SK-N-SH (cell line): Measurements from ENCODE around the gene RET. TPM values are rescaled to one million over a fixed set of nuclear protein-coding genes. Genes with fewer than 3 reads are reported as not detected.

Experiments
- CTCF ChIA-PET: fragments of 300-600, 350-600 bp; formaldehyde crosslinking; extraction: SDS; loops from one replicate; lab custom pipeline; 2021; lab: Yijun Ruan, JAX
- POLR2A ChIA-PET: fragments of 350-600 bp; sonication (Branson Sonifier 250); formaldehyde crosslinking; extraction: SDS; loops from one replicate; lab custom pipeline; 2020; ENCODE audit warnings: antibody characterized with exemption, inconsistent platforms; lab: Yijun Ruan, JAX
- DNase-seq: peaks from one replicate; pipeline ENCODE4 v3.0.0; 2012
- H2AFZ ChIP-seq: fragments of 200-600 bp; sonication (generic); 2 replicates; pipeline ENCODE4 v1.8.1; 2016; ENCODE audit warnings: antibody characterized with exemption, mild to moderate bottlenecking, low read depth
- H3F3A ChIP-seq: fragments of 200-600 bp; sonication (generic); replicated peaks from 2 replicates; pipeline ENCODE3; 2016; ENCODE audit warnings: antibody characterized with exemption, mild to moderate bottlenecking; ENCODE audit not compliant: insufficient read depth
- H3K27ac ChIP-seq, 2 experiments: fragments of 200-500 bp in 1 of 2; fragments of 200-600 bp in 1 of 2; sonication (Bioruptor generic) in 1 of 2; sonication (generic), shearing (Covaris generic) in 1 of 2; 2 replicates each; pipeline versions ENCODE4 v1.5.1 to v1.6.1; 2014 to 2016; ENCODE audit warnings: low read depth in 2 of 2, inconsistent platforms in 1 of 2, low read length in 1 of 2, mild to moderate bottlenecking in 1 of 2, mixed read lengths in 1 of 2
- H3K27me3 ChIP-seq: fragments of 200-600 bp; sonication (generic), shearing (Covaris generic); 2 replicates; pipeline ENCODE4 v1.6.1; 2016; ENCODE audit warnings: mixed run types; ENCODE audit not compliant: insufficient read depth
- H3K36me3 ChIP-seq, 2 experiments: fragments of 200-500 bp in 1 of 2; fragments of 200-600 bp in 1 of 2; sonication (Bioruptor generic) in 1 of 2; sonication (generic) in 1 of 2; replicated peaks in 1 of 2; 2 replicates each; pipeline versions ENCODE3 to v1.5.1; 2014 to 2016; ENCODE audit warnings: low read length in 1 of 2, mild to moderate bottlenecking in 1 of 2; ENCODE audit not compliant: insufficient read depth in 2 of 2, control insufficient read depth in 1 of 2
- H3K4me1 ChIP-seq, 2 experiments: fragments of 200-500 bp in 1 of 2; fragments of 200-600 bp in 1 of 2; sonication (Bioruptor generic) in 1 of 2; sonication (generic), shearing (Covaris generic) in 1 of 2; 2 replicates each; pipeline versions ENCODE4 v1.5.1 to v1.6.1; 2014 to 2016; ENCODE audit warnings: low read depth in 1 of 2, low read length in 1 of 2, mixed run types in 1 of 2; ENCODE audit not compliant: insufficient read depth in 2 of 2, control insufficient read depth in 1 of 2
- H3K4me2 ChIP-seq: fragments of 200-600 bp; sonication (generic), shearing (Covaris generic); 2 replicates; pipeline ENCODE4 v1.6.1; 2017; ENCODE audit warnings: mixed run types
- H3K4me3 ChIP-seq, 2 experiments: fragments of 200-500 bp in 1 of 2; fragments of 200-600 bp in 1 of 2; sonication (Bioruptor generic) in 1 of 2; sonication (generic), shearing (Covaris generic) in 1 of 2; 2 replicates each; pipeline versions ENCODE4 v1.5.1 to v1.8.1; 2014 to 2016; ENCODE audit warnings: low read depth in 2 of 2, inconsistent platforms in 1 of 2, low read length in 1 of 2, mild to moderate bottlenecking in 1 of 2, mixed read lengths in 1 of 2, moderate library complexity in 1 of 2
- H3K79me2 ChIP-seq: fragments of 200-600 bp; sonication (generic); 2 replicates; pipeline ENCODE4 v1.8.1; 2017; ENCODE audit warnings: mild to moderate bottlenecking; ENCODE audit not compliant: insufficient read depth
- H3K9ac ChIP-seq: fragments of 200-600 bp; sonication (generic); 2 replicates; pipeline ENCODE4 v1.6.1; 2017; ENCODE audit warnings: mixed run types
- H3K9me2 ChIP-seq: fragments of 200-600 bp; sonication (generic); 2 replicates; pipeline ENCODE4 v1.6.1; 2017; ENCODE audit warnings: mixed run types
- H3K9me3 ChIP-seq: fragments of 200-600 bp; sonication (generic); 2 replicates; pipeline ENCODE4 v1.6.1; 2017; ENCODE audit warnings: mixed run types, mild to moderate bottlenecking, moderate library complexity
- H4K20me1 ChIP-seq: fragments of 200-600 bp; sonication (generic); 2 replicates; pipeline ENCODE4 v1.6.1; 2017; ENCODE audit warnings: mild to moderate bottlenecking, mixed run types; ENCODE audit not compliant: insufficient read depth
- CHD2 ChIP-seq: fragments of 150-350 bp; IDR thresholded peaks from 2 replicates; pipeline ENCODE4 v1.6.1; 2018; ENCODE audit warnings: low read length; ENCODE audit not compliant: partially characterized antibody
- CTCF ChIP-seq: fragments of 200-600 bp; sonication (generic); IDR thresholded peaks from 2 replicates; pipeline ENCODE4 v1.6.1; 2017; ENCODE audit warnings: antibody characterized with exemption, mild to moderate bottlenecking, moderate library complexity
- EZH2phosphoT487 ChIP-seq: fragments of 200-600 bp; sonication (generic); IDR thresholded peaks from 2 replicates; pipeline ENCODE4 v1.6.1; 2017; ENCODE audit warnings: low read depth, mixed run types, mild to moderate bottlenecking, antibody characterized with exemption, moderate library complexity, borderline replicate concordance
- GABPA ChIP-seq: IDR thresholded peaks from 2 replicates; pipeline ENCODE4 v1.4.0; 2012; ENCODE audit warnings: low read depth, mild to moderate bottlenecking
- GATA2 ChIP-seq: sonication (generic); formaldehyde crosslinking; IDR thresholded peaks from 2 replicates; pipeline ENCODE4 v1.5.0; 2020; ENCODE audit warnings: mild to moderate bottlenecking, missing genetic modification reagents
- IRF3 ChIP-seq: fragments of 150-350 bp; IDR thresholded peaks from 2 replicates; pipeline ENCODE4 v1.6.1; 2016; ENCODE audit warnings: mild to moderate bottlenecking, low read depth, low read length
- JUND ChIP-seq: IDR thresholded peaks from 2 replicates; pipeline ENCODE4 v1.4.0; 2012
- MXI1 ChIP-seq: IDR thresholded peaks from 2 replicates; pipeline ENCODE4 v1.6.1; 2012; ENCODE audit warnings: mild to moderate bottlenecking, low read depth, low read length, improper control_type of control experiment
- NFIC ChIP-seq: IDR thresholded peaks from 2 replicates; pipeline ENCODE4 v1.4.0; 2012; ENCODE audit warnings: borderline replicate concordance
- PBX3 ChIP-seq: IDR thresholded peaks from 2 replicates; pipeline ENCODE4; 2012
- POLR2AphosphoS5 ChIP-seq: IDR thresholded peaks from 2 replicates; pipeline ENCODE4 v1.6.1; 2012; ENCODE audit warnings: low read depth, low read length
- RAD21 ChIP-seq: IDR thresholded peaks from 2 replicates; pipeline ENCODE4 v1.6.1; 2012; ENCODE audit warnings: mild to moderate bottlenecking, low read length
- RXRA ChIP-seq: IDR thresholded peaks from 2 replicates; pipeline ENCODE4 v1.4.0; 2012; ENCODE audit warnings: low read depth, mild to moderate bottlenecking, borderline replicate concordance
- SMC3 ChIP-seq: IDR thresholded peaks from 2 replicates; pipeline ENCODE4 v1.6.1; 2012; ENCODE audit warnings: low read depth, low read length, improper control_type of control experiment
- TCF12 ChIP-seq: IDR thresholded peaks from 2 replicates; pipeline ENCODE4 v1.4.0; 2012
- TEAD4 ChIP-seq: IDR thresholded peaks from 2 replicates; pipeline ENCODE4 v1.4.0; 2012; ENCODE audit warnings: mild to moderate bottlenecking, borderline replicate concordance; ENCODE audit not compliant: insufficient read depth
- USF1 ChIP-seq: IDR thresholded peaks from 2 replicates; pipeline ENCODE4 v1.4.0; 2012; ENCODE audit warnings: low read depth, borderline replicate concordance
- USF2 ChIP-seq: fragments of 150-350 bp; IDR thresholded peaks from 2 replicates; pipeline ENCODE4 v1.6.1; 2017; ENCODE audit warnings: antibody characterized with exemption, low read length, low read depth, borderline replicate concordance
- WGBS: methylation state at CpG from one replicate; pipeline ENCODE4 v1.1.6; 2017; ENCODE audit warnings: low lambda C conversion rate; 5-methylcytosine and 5-hydroxymethylcytosine counted together
- polyA plus RNA-seq, 3 experiments: library from polyadenylated mRNA; depleted of rRNA; stranded (reverse); fragments of >200 nt; gene quantifications; 2 replicates each; pipeline ENCODE4 v1.2.3, GENCODE V29; 2012

The RET gene
- polyA plus RNA-seq, 1 of the 3 experiments (the other 2 are of a cell fraction): 3.2 TPM

GRCh38 chr10:43064331-43065075, 12.4 kb upstream of the RET start:
- ChIA-PET CTCF (interaction anchor here (1.4 to 5.9 kb wide), 2 partner anchors 13 to 199 kb away, joined by 3 to 63 read pairs; partner anchors contain the start of gene RET), POLR2A (interaction anchor here (0.7 to 1.7 kb wide), 3 partner anchors 8 to 15 kb away, joined by 4 to 5 read pairs (median 4); partner anchors contain the start of gene RET)
- Histone ChIP-seq H3K36me3 (no peaks in the 10 kb centered on the region), H3K9me3 (no peaks in the 10 kb centered on the region), H3K79me2 (no peaks in the 10 kb centered on the region), H4K20me1 (no peaks in the 10 kb centered on the region), H3K27me3 (no peaks in the 10 kb centered on the region), H3K4me2 (no peak overlapping the region), H3K9ac (no peak overlapping the region)
- WGBS: 63% methylated on average over 6 of the region's 11 CpGs
- TF ChIP-seq MXI1 (no peak), NFIC (no peak), EZH2phosphoT487 (no peak), SMC3 (no peak), IRF3 (no peak), USF1 (no peak), USF2 (no peak), JUND (no peak), CTCF (no peak), GATA2 (no peak), TEAD4 (no peak), PBX3 (no peak), RXRA (no peak), CHD2 (no peak), POLR2AphosphoS5 (no peak), GABPA (no peak), RAD21 (no peak), TCF12 (no peak)
- TF ChIP-seq, all 33 proteins: peak for 0
- Histone ChIP-seq H3K9me2 (no peaks in the 10 kb centered on the region), H3K4me1 (peaks cover 0 to 80% of the 10 kb centered on the region in 2 experiments; a peak in 2 of 4 replicates), H3F3A (no peaks in the 10 kb centered on the region), H3K27ac (peak overlapping the region in 1 of 2 experiments; percentile 25; a peak in 1 of 4 replicates), H2AFZ (no peak overlapping the region), H3K4me3 (no peak overlapping the region)
- no peak for DNase-seq
